Muscle of leg (tissue), 11 donors: ENCODE results near the gene FIZ1. TPM values are rescaled to one million over a fixed set of nuclear protein-coding genes. Genes with fewer than 3 reads are reported as not detected.
"Not testable (repeated sequence)": the region's sequence is repeated elsewhere in the genome, so short reads cannot be mapped to it uniquely, and the experiment has no call there.

Experiments used
- DNase-seq: peaks from one replicate; pipeline ENCODE4 v3.0.0; 2013
- H3K27ac ChIP-seq: one replicate; pipeline ENCODE4 v1.5.1; 2013; ENCODE audit warnings: mild to moderate bottlenecking, low read length, control low read depth
- H3K27me3 ChIP-seq: one replicate; pipeline ENCODE4 v1.6.1; 2013; ENCODE audit warnings: low read length; ENCODE audit not compliant: control insufficient read depth, insufficient read depth
- H3K36me3 ChIP-seq: one replicate; pipeline ENCODE4 v1.6.1; 2013; ENCODE audit warnings: low read length; ENCODE audit not compliant: control insufficient read depth, insufficient read depth
- H3K4me1 ChIP-seq: one replicate; pipeline ENCODE4 v1.6.1; 2013; ENCODE audit warnings: low read length; ENCODE audit not compliant: control insufficient read depth, insufficient read depth
- H3K4me3 ChIP-seq: one replicate; pipeline ENCODE4 v1.5.1; 2013; ENCODE audit warnings: low read length, control low read depth
- H3K9me3 ChIP-seq: replicated peaks from 2 replicates; pipeline ENCODE4 v1.6.1; 2013; ENCODE audit warnings: low read depth, low read length; ENCODE audit not compliant: control insufficient read depth
- WGBS: methylation state at CpG from one replicate; pipeline ENCODE4 v1.1.5; 2013; ENCODE audit warnings: missing lambda C conversion rate; ENCODE audit not compliant: insufficient coverage; 5-methylcytosine and 5-hydroxymethylcytosine counted together
- polyA plus RNA-seq, 8 donors: library from polyadenylated mRNA; unstranded; fragments of 120-200 nt; gene quantifications; one replicate each; pipeline versions ENCODE4 v1.2.1 to v1.2.3, GENCODE V29; 2013; ENCODE audit warnings: inconsistent platforms in 1 of 8, low replicate concordance in 1 of 8; ENCODE audit not compliant: insufficient read length in 8 of 8, insufficient read depth in 1 of 8
- total RNA-seq: library from RNA; stranded (reverse); fragments of 120-200 nt; gene quantifications from one replicate; pipeline ENCODE4 v1.2.4, GENCODE V29; 2013

The FIZ1 gene
- total and polyA plus RNA-seq, 9 donors: 3.7 to 15.1 (median 12.1) TPM

DNA sequence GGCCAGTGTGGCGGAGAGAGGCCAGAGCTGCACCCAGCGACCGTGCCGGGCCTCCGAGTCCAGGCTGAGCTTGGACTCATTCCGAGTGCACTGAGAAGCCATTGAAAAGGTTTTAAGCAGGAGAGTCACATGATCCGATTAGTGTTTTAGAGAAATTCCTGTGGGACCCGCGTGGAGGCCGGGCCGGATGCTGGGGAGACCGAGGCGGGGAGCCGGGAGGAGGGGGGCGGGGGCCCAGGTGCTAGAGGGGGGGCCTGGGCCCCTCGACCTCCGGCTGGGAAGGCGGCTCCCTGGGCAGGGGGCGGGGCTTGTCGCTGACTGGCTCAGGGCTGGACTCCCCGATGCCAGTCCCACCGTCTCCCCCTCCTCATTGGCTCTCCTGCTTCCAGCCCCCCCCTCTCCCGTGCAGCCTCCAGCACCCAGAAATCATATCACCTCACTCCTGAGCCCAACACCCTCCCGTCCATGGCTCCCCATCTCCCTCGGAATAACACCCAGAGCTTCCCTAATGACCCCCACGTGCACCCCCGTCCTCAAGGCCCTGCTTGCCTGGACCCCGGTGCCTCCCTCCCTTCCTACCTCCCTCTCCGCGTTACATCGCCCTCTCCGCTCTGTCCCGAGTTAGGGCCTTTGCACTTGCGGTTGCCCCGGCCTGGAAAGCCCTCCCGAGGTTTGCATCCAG is 13.5 kb downstream of the FIZ1 start:
- Histone ChIP-seq H3K4me3 (peak overlapping the region; percentile 23), H3K4me1 (peaks cover 33% of the 10 kb centered on the region), H3K36me3 (no peaks in the 10 kb centered on the region), H3K27me3 (no peaks in the 10 kb centered on the region), H3K27ac (peak overlapping the region; percentile 77), H3K9me3 (no peaks in the 10 kb centered on the region)
- peak; percentile 94 for DNase-seq
- under 1% methylated on average over 28 of the region's 36 CpGs for WGBS

DNA sequence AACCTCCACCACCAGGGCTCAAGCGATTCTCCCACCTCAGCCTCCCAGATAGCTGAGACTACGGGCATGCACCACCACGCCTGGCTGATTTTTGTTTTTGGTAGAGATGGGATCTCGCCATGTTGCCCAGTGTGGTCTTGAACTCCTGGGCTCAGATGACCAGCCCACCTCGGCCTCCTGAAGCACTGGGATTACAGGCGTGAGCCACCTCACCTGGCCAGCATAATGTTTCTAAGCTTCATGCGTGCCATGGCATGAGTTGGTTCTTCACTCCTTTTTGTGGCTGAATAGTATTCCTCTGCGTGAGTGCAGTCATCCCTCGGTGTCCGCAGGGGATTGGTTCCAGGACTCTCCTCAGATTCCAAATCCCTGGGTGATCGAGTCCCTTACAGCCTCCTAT is 14.4 kb downstream of the FIZ1 start:
- Histone ChIP-seq H3K27ac (peak overlapping the region; percentile 73), H3K36me3 (no peaks in the 10 kb centered on the region), H3K9me3 (no peaks in the 10 kb centered on the region), H3K4me3 (no peak overlapping the region), H3K4me1 (peaks cover 33% of the 10 kb centered on the region), H3K27me3 (no peaks in the 10 kb centered on the region)
- WGBS: 96% methylated on average over 6 of the region's 11 CpGs
- DNase-seq: no peak

DNA sequence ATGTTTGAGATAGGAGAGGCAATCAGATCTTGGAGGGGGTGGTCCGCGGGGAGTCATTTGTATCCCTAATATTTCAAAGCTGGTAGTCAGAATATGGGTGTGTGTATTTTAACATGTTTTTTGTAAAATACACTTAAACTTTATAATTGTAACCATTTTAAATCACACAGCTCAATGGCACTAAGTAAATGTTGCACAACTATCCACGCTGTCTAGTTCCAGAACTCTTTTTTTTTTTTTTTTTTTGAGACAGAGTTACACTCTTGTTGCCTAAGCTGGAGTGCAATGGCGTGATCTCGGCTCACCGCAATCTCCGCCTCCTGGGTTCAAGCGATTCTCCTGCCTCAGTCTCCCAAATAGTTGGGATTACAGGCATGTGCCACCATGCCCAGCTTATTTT is 15.4 kb downstream of the FIZ1 start:
- not testable (repeated sequence) for H3K27ac ChIP-seq, H3K27me3 ChIP-seq, H3K36me3 ChIP-seq, H3K9me3 ChIP-seq, DNase-seq, H3K4me3 ChIP-seq
- peaks cover 35% of the 10 kb centered on the region for H3K4me1 ChIP-seq
- no CpG with 5 or more reads among the region's 8 CpGs for WGBS

DNA sequence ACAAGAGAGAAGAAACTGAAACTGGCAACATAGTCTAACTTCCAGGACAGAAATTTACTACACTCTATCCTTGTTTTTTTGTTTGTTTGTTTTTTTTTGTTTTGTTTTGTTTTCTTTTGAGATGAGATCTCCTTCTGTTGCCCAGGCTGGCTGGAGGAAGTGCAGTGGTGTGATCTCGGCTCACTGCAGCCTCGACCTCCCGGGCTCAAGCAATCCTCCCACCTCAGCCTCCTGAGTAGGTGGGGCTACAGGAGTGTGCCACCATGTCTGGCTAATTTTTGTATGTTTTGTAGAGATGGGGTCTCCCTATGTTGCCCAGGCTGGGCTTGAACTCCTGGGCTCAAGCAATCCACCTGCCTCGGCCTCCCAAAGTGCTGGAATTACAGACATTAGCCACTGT is 17.0 kb downstream of the FIZ1 start:
- H3K27me3 ChIP-seq, H3K27ac ChIP-seq, H3K36me3 ChIP-seq, H3K4me3 ChIP-seq, DNase-seq, H3K9me3 ChIP-seq: not testable (repeated sequence)
- H3K4me1 ChIP-seq: peaks cover 33% of the 10 kb centered on the region
- 100% methylated on average over 1 of the region's 4 CpGs for WGBS

DNA sequence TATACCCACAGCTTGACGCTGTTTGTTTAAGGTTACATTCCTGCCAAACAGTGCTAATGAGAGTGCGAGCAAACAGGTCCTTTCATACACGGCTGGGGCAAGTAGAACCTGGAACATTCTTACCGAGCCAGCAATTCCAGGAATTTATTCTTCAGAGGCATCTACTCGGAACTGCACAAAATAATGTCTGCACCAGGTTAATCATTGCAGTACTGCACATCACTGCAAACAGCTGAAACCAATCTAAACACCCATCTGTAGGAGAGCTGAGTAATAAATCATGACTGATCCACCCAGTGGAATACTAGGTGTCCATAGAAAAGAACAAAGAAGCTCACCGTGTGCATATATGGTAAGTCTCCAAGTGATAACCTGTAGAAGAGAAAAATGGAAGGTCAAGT is 17.5 kb downstream of the FIZ1 start:
- 31% methylated on average over 5 of the region's 6 CpGs for WGBS
- Histone ChIP-seq H3K4me1 (peaks cover 28% of the 10 kb centered on the region), H3K4me3 (no peak overlapping the region), H3K27ac (no peak overlapping the region), H3K27me3 (no peaks in the 10 kb centered on the region), H3K9me3 (no peaks in the 10 kb centered on the region), H3K36me3 (peaks cover 13% of the 10 kb centered on the region)
- DNase-seq: no peak

DNA sequence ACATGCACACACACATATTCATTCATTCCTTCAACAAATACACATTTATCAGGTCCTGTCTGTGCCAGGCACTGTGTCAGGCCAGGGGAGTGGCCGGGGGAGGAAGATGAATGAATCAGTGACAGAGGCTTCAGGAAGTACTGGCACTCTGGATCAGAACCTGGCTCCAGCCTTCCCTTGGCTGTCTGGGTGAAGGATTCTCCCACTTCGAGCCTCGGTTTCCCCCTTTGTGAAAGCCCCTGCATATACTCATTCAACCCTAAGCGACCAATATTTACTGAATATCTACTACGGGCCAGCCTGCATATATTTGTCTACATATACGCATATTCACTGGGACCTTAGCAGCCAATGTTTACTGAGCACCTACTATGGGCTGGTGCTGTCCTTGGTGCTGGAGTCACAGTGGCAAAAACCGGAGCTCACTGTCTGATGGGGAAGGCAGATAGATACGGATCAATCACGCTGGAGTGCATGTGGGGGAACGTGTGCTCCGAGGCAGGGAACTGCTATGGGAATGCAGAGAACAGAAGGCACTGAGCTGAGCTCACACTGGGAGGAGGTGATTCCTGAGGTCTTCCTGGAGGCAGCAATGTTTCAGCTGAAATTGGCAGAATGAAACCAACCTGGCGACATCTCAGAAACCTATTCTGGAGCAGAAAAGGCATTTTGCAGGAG is 18.0 kb downstream of the FIZ1 start:
- Histone ChIP-seq H3K36me3 (peaks cover 16% of the 10 kb centered on the region), H3K4me1 (peaks cover 23% of the 10 kb centered on the region), H3K27me3 (no peaks in the 10 kb centered on the region), H3K9me3 (no peaks in the 10 kb centered on the region), H3K27ac (peak overlapping the region; percentile 52), H3K4me3 (peak overlapping the region; percentile 95)
- WGBS: 25% methylated on average over 8 of the region's 12 CpGs
- DNase-seq: no peak

DNA sequence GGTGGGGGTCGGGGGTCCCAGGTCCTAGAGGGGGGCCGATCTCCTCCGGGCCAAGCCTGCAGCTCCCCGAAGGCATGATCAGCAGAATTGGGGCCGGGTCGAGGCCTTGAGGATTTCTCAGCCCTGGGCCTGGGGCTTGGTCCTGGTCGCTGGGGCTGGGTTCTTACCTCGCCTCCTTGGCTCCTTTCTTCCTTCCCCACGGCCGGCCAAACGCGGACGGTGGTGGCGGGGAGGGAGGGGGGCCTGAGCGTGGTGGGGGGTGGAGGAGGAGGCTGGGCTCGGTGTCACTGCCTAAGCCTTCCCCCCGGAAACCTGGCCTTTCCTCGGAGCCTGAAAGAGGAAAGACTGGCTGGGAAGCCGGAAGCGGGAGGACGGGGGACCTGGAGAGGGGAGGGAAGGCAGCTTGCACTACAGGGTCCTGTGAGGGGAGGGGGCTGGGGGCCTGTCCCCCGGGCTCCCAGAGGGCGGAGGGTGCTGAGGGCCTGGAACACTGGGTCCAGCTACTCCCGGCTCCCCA is 18.6 kb downstream of the FIZ1 start, which contains the start of gene ZNF579:
TSS of gene ZNF579 (minus strand) at position 221 of the 517 bp plus-strand sequence. CDS start 1,209 bp downstream, outside the sequence.
- peaks cover 17% of the 10 kb centered on the region for H3K4me1 ChIP-seq
- H3K36me3 ChIP-seq: peaks cover 21% of the 10 kb centered on the region
- H3K27ac ChIP-seq: peak within 1 kb of the TSS; percentile 94
- 0% methylated on average over 4 of the region's 24 CpGs for WGBS
- no peaks in the 10 kb centered on the region for H3K9me3 ChIP-seq
- peak within 1 kb of the TSS; percentile 95 for H3K4me3 ChIP-seq
- peak; percentile 96 for DNase-seq
- no peaks in the 10 kb centered on the region for H3K27me3 ChIP-seq

DNA sequence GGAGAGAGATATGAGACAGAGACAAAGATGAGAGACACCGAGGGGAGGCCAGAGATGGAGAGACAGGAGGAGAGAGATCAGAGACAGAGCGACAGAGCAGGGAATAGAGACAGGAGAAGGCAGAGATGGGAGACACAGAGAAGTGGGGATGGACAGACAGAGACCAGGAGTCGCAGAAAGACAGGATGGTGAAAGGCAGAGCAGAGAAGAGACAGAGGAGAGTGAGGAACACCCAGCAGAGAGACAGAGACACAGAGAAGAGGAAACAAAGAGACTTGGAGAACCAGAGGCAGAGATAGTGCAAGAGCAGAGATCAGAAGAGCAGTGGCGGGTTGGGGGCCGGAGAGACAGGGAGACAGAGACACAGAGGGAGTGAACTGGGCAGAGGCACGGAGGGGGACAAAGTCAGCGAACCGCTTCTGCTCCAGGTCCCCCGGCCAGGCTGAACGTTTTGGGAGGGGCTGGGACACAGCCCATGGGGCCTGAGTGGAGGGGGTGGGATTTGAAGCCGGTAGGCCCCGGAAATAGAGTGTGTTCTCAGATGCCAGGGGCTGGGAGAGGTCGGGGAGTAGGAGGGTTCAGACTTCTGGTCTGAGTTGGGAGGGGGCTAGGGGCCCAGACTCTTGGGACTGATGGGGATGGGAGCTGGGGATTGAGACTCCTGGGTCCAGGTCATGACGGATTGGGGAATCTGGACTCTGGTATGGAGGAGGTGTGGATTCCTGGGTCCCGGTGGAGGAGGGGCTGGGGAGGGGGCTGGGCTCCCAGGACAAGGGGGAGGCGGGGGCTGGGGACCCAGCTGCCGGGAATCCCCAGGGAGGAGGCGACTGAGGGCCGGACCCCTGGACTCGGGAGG is 19.3 kb downstream of the FIZ1 start:
- peak; percentile 82 for DNase-seq
- Histone ChIP-seq H3K36me3 (peaks cover 21% of the 10 kb centered on the region), H3K9me3 (no peaks in the 10 kb centered on the region), H3K27ac (peak overlapping the region; percentile 94), H3K4me1 (peaks cover 13% of the 10 kb centered on the region), H3K27me3 (no peaks in the 10 kb centered on the region), H3K4me3 (peak overlapping the region; percentile 95)
- 7% methylated on average over 19 of the region's 20 CpGs for WGBS

DNA sequence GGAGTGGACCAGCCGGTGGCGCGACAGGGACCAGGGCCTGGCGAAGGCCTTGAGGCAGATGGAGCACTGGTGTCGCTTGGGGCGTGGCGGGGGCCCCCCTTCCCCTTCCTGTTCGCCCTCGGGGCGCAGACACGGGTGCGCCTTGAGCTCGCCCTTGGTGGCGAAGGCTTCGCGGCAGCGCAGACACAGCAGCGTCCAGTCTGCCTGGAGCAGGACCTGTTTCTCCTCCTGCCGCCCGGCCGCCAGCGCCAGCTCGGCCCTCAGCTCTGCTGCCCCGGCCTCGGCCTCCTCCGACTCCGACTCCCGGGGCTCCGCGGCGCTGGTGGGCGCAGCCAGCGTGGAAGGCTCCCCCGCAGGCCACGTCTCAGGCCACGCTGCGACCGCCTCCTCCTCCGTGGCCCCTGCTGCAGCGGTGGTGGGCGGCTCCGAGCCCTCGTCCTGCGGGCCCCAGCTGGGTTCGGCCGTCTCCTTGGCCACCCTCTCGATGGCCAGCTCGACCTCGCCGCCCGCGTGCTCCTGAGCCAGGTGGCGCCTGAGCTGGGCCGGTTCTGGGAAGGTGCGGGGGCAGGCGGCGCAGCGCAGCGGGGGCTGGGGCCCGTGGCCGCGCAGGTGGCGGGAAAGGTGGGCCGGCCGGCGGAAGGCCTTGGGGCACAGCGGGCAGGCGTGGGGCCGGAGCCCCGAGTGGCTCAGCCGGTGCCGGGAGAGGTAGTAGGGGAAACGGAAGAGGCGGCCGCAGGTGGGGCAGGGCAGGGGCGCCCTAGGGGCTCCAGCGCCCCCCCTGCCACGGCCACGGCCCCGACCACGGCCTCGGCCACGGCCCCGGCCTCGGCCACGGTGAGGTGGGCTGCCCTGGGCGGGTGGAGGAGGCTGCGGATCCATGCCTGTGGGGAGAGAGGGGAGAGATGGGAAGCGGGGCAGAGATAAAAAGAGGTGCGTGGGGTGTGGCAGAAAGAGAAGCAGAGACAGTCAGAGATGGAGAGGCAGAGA is 20.3 kb downstream of the FIZ1 start:
- no peak overlapping the region for H3K27ac ChIP-seq
- 91% methylated on average over 87 of the region's 90 CpGs for WGBS

More for the DNA sequence above, 20.3 kb downstream of the FIZ1 start:
- no peak for DNase-seq
- H3K4me3 ChIP-seq: peak overlapping the region; percentile 95
- H3K27me3 ChIP-seq: no peaks in the 10 kb centered on the region
- H3K4me1 ChIP-seq: peaks cover 10% of the 10 kb centered on the region
- H3K9me3 ChIP-seq: no peaks in the 10 kb centered on the region
- H3K36me3 ChIP-seq: peaks cover 21% of the 10 kb centered on the region
